WTC11 (cell line): Measurements from ENCODE around the gene ATXN1L. TPM values are rescaled to one million over a fixed set of nuclear protein-coding genes. Genes with fewer than 3 reads are reported as not detected.
"Not testable (repeated sequence)": the region's sequence is repeated elsewhere in the genome, so short reads cannot be mapped to it uniquely, and the experiment has no call there.

ENCODE experiments used
- ATAC-seq: fragments of 200-7000 bp; cut with Tn5 transposase; 2 replicates; pipeline ENCODE4 v1.10.0; 2021; ENCODE audit warnings: mild to moderate bottlenecking, moderate library complexity
- CTCF ChIA-PET: fragments of 300-600 bp; sonication (Branson Sonifier 250); formaldehyde crosslinking; loops from one replicate; lab custom pipeline; 2021; ENCODE audit warnings: antibody characterized with exemption; lab: Charles Lee
- POLR2A ChIA-PET: fragments of 350-600 bp; sonication (Branson Sonifier 250); formaldehyde crosslinking; loops from one replicate; lab custom pipeline; 2021; ENCODE audit warnings: antibody characterized with exemption; lab: Charles Lee
- DNase-seq: peaks from one replicate; pipeline ENCODE4 v3.0.0; 2021; ENCODE audit warnings: low spot score
- H3K27ac Mint-ChIP-seq: 2 replicates; pipeline ENCODE4 v1.8.0; 2021; ENCODE audit warnings: mixed read lengths
- H3K27me3 Mint-ChIP-seq: 2 replicates; pipeline ENCODE4 v1.8.0; 2021; ENCODE audit warnings: low read depth, mild to moderate bottlenecking, moderate library complexity, mixed read lengths
- H3K36me3 Mint-ChIP-seq: 2 replicates; pipeline ENCODE4 v1.8.0; 2021; ENCODE audit warnings: mixed read lengths
- H3K4me1 Mint-ChIP-seq: 2 replicates; pipeline ENCODE4 v1.8.0; 2022; ENCODE audit warnings: mixed read lengths
- H3K4me3 Mint-ChIP-seq: 2 replicates; pipeline ENCODE4 v1.8.0; 2021; ENCODE audit warnings: mild to moderate bottlenecking, moderate library complexity, mixed read lengths
- H3K9me3 Mint-ChIP-seq: 2 replicates; pipeline ENCODE4 v1.8.0; 2021; ENCODE audit warnings: mixed read lengths
- ATF2 ChIP-seq: sonication (generic); formaldehyde crosslinking; IDR thresholded peaks from 2 replicates; pipeline ENCODE4 v1.8.1; 2022; ENCODE audit warnings: low read depth, missing genetic modification reagents, borderline replicate concordance
- CBFB ChIP-seq: sonication (generic); formaldehyde crosslinking; IDR thresholded peaks from 2 replicates; pipeline ENCODE4 v1.8.1; 2022; ENCODE audit warnings: mild to moderate bottlenecking, low read depth, missing genetic modification reagents
- ELF4 ChIP-seq: sonication (generic); formaldehyde crosslinking; IDR thresholded peaks from 2 replicates; pipeline ENCODE4 v1.8.1; 2022; ENCODE audit warnings: low read depth, mild to moderate bottlenecking, moderate library complexity, missing genetic modification reagents
- GABPB1 ChIP-seq: sonication (generic); formaldehyde crosslinking; IDR thresholded peaks from 2 replicates; pipeline ENCODE4 v1.8.1; 2023; ENCODE audit warnings: mild to moderate bottlenecking, missing genetic modification reagents
- HMGA2 ChIP-seq: fragments of 250-450 bp; sonication (Bioruptor Pico); IDR thresholded peaks from 2 replicates; pipeline ENCODE4 v1.4.0; 2021; ENCODE audit warnings: mild to moderate bottlenecking, moderate library complexity
- NR2C2 ChIP-seq: sonication (generic); formaldehyde crosslinking; IDR thresholded peaks from 2 replicates; pipeline ENCODE4 v1.8.0; 2022; ENCODE audit warnings: mild to moderate bottlenecking, missing genetic modification reagents
- NR3C1 ChIP-seq: sonication (generic); formaldehyde crosslinking; conservative IDR thresholded peaks from 2 replicates; pipeline ENCODE4 v1.8.1; 2023; ENCODE audit warnings: low read depth, mild to moderate bottlenecking, missing genetic modification reagents
- TEAD1 ChIP-seq: sonication (generic); formaldehyde crosslinking; IDR thresholded peaks from 2 replicates; pipeline ENCODE4 v1.8.0; 2022; ENCODE audit warnings: mild to moderate bottlenecking, missing genetic modification reagents
- ZNF121 ChIP-seq: sonication (generic); formaldehyde crosslinking; IDR thresholded peaks from 2 replicates; pipeline ENCODE4 v1.8.0; 2023; ENCODE audit warnings: missing genetic modification reagents
- ZNF396 ChIP-seq: fragments of 250-450 bp; sonication (Bioruptor Pico); IDR thresholded peaks from 2 replicates; pipeline ENCODE4 v1.8.0; 2021; ENCODE audit warnings: mild to moderate bottlenecking, moderate library complexity, borderline replicate concordance
- ZNF416 ChIP-seq: fragments of 250-450 bp; sonication (Bioruptor Pico); IDR thresholded peaks from 2 replicates; pipeline ENCODE4 v1.9.0; 2021; ENCODE audit warnings: mild to moderate bottlenecking, inconsistent platforms
- ZNF671 ChIP-seq: fragments of 250-450 bp; sonication (Bioruptor Pico); IDR thresholded peaks from 2 replicates; pipeline ENCODE4 v1.8.0; 2021; ENCODE audit warnings: mild to moderate bottlenecking
- ZSCAN18 ChIP-seq: fragments of 250-450 bp; sonication (Bioruptor Pico); IDR thresholded peaks from 2 replicates; pipeline ENCODE4 v2.1.2; 2022; ENCODE audit warnings: mild to moderate bottlenecking, moderate library complexity
- total RNA-seq: library from RNA; stranded (reverse); gene quantifications from 3 replicates; pipeline ENCODE4 v1.2.3, GENCODE V29; 2021
- TF ChIP-seq, protein P1 (sequence below): sonication (generic); formaldehyde crosslinking; IDR thresholded peaks from 2 replicates; pipeline ENCODE4 v1.8.1; 2022; ENCODE audit warnings: missing genetic modification reagents, borderline replicate concordance
- TF ChIP-seq, protein P2 (sequence below): sonication (generic); formaldehyde crosslinking; IDR thresholded peaks from 2 replicates; pipeline ENCODE4 v1.8.0; 2022; ENCODE audit warnings: missing genetic modification reagents
- TF ChIP-seq, protein P3 (sequence below): fragments of 250-450 bp; sonication (Bioruptor Pico); IDR thresholded peaks from 2 replicates; pipeline ENCODE4 v1.9.0; 2021; ENCODE audit warnings: mild to moderate bottlenecking

ATXN1L gene
- total RNA-seq, 1 experiment from 2014 or later: 23.2 TPM

GRCh38 chr16:71865173-71865863, 19.5 kb downstream of the ATXN1L start:
- no peaks in the 10 kb centered on the region for H3K27me3 Mint-ChIP-seq
- no peak overlapping the region for H3K4me3 Mint-ChIP-seq
- ChIA-PET POLR2A (no interaction called here), CTCF (interaction anchor here (0.7 to 2.1 kb wide), 2 partner anchors 17 to 18 kb away, joined by 4 to 13 read pairs; partner anchors contain the start of gene ZNF821)
- TF ChIP-seq ZSCAN18 (no peak), ZNF671 (CRISPR knock-in tag) (no peak), GABPB1 (CRISPR knock-in tag) (no peak), CBFB (no peak), ATF2 (CRISPR knock-in tag) (no peak), NR3C1 (no peak), NR2C2 (CRISPR knock-in tag) (no peak), TEAD1 (CRISPR knock-in tag) (no peak), ELF4 (CRISPR knock-in tag) (no peak), ZNF396 (no peak), ZNF416 (no peak), ZNF121 (CRISPR knock-in tag) (no peak), HMGA2 (CRISPR knock-in tag) (no peak)
- TF ChIP-seq, protein P1, sequence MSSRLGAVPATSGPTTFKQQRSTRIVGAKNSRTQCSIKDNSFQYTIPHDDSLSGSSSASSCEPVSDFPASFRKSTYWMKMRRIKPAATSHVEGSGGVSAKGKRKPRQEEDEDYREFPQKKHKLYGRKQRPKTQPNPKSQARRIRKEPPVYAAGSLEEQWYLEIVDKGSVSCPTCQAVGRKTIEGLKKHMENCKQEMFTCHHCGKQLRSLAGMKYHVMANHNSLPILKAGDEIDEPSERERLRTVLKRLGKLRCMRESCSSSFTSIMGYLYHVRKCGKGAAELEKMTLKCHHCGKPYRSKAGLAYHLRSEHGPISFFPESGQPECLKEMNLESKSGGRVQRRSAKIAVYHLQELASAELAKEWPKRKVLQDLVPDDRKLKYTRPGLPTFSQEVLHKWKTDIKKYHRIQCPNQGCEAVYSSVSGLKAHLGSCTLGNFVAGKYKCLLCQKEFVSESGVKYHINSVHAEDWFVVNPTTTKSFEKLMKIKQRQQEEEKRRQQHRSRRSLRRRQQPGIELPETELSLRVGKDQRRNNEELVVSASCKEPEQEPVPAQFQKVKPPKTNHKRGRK (CRISPR knock-in tag): no peak
- TF ChIP-seq, protein P2, sequence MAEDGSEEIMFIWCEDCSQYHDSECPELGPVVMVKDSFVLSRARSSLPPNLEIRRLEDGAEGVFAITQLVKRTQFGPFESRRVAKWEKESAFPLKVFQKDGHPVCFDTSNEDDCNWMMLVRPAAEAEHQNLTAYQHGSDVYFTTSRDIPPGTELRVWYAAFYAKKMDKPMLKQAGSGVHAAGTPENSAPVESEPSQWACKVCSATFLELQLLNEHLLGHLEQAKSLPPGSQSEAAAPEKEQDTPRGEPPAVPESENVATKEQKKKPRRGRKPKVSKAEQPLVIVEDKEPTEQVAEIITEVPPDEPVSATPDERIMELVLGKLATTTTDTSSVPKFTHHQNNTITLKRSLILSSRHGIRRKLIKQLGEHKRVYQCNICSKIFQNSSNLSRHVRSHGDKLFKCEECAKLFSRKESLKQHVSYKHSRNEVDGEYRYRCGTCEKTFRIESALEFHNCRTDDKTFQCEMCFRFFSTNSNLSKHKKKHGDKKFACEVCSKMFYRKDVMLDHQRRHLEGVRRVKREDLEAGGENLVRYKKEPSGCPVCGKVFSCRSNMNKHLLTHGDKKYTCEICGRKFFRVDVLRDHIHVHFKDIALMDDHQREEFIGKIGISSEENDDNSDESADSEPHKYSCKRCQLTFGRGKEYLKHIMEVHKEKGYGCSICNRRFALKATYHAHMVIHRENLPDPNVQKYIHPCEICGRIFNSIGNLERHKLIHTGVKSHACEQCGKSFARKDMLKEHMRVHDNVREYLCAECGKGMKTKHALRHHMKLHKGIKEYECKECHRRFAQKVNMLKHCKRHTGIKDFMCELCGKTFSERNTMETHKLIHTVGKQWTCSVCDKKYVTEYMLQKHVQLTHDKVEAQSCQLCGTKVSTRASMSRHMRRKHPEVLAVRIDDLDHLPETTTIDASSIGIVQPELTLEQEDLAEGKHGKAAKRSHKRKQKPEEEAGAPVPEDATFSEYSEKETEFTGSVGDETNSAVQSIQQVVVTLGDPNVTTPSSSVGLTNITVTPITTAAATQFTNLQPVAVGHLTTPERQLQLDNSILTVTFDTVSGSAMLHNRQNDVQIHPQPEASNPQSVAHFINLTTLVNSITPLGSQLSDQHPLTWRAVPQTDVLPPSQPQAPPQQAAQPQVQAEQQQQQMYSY: no peak
- TF ChIP-seq, protein P3, sequence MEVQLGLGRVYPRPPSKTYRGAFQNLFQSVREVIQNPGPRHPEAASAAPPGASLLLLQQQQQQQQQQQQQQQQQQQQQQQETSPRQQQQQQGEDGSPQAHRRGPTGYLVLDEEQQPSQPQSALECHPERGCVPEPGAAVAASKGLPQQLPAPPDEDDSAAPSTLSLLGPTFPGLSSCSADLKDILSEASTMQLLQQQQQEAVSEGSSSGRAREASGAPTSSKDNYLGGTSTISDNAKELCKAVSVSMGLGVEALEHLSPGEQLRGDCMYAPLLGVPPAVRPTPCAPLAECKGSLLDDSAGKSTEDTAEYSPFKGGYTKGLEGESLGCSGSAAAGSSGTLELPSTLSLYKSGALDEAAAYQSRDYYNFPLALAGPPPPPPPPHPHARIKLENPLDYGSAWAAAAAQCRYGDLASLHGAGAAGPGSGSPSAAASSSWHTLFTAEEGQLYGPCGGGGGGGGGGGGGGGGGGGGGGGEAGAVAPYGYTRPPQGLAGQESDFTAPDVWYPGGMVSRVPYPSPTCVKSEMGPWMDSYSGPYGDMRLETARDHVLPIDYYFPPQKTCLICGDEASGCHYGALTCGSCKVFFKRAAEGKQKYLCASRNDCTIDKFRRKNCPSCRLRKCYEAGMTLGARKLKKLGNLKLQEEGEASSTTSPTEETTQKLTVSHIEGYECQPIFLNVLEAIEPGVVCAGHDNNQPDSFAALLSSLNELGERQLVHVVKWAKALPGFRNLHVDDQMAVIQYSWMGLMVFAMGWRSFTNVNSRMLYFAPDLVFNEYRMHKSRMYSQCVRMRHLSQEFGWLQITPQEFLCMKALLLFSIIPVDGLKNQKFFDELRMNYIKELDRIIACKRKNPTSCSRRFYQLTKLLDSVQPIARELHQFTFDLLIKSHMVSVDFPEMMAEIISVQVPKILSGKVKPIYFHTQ (CRISPR knock-in tag): no peak
- peaks cover 10% of the 10 kb centered on the region for H3K4me1 Mint-ChIP-seq
- no peak for ATAC-seq
- no peak overlapping the region for H3K27ac Mint-ChIP-seq
- H3K36me3 Mint-ChIP-seq: peaks cover 44% of the 10 kb centered on the region
- DNase-seq: no peak
- no peaks in the 10 kb centered on the region for H3K9me3 Mint-ChIP-seq

- H3K4me3 Mint-ChIP-seq, DNase-seq, POLR2A ChIA-PET, H3K27ac Mint-ChIP-seq, H3K27me3 Mint-ChIP-seq, H3K9me3 Mint-ChIP-seq, ATAC-seq: not testable (repeated sequence)
- H3K36me3 Mint-ChIP-seq: peaks cover 31% of the 10 kb centered on the region
- CTCF ChIA-PET: interaction anchor here (0.6 to 1.4 kb wide), 5 partner anchors 9 to 33 kb away, joined by 3 to 7 read pairs (median 3); no protein-coding TSS in a partner anchor
- peaks cover 10% of the 10 kb centered on the region for H3K4me1 Mint-ChIP-seq
Measured at GRCh38 chr16:71867175-71867574, 21.4 kb downstream of the ATXN1L start.
